PC-3 (cell line): ENCODE data around the gene ID2.
A peak's percentile ranks its signal among the peaks of the same experiment; 100 is the strongest.

ENCODE experiments used
- EZH2 ChIP-seq: fragments of 300-600 bp; sonication (generic); IDR thresholded peaks from one replicate; pipeline ENCODE4 v1.6.1; 2017; ENCODE audit warnings: antibody characterized with exemption, mild to moderate bottlenecking, low read length; ENCODE audit not compliant: unreplicated experiment
- TF ChIP-seq, protein P1 (sequence below): fragments of 300-600 bp; sonication (generic); conservative IDR thresholded peaks from 2 replicates; pipeline ENCODE4 v1.5.1; 2017; ENCODE audit warnings: antibody characterized with exemption, low read depth, mild to moderate bottlenecking, low read length

DNA sequence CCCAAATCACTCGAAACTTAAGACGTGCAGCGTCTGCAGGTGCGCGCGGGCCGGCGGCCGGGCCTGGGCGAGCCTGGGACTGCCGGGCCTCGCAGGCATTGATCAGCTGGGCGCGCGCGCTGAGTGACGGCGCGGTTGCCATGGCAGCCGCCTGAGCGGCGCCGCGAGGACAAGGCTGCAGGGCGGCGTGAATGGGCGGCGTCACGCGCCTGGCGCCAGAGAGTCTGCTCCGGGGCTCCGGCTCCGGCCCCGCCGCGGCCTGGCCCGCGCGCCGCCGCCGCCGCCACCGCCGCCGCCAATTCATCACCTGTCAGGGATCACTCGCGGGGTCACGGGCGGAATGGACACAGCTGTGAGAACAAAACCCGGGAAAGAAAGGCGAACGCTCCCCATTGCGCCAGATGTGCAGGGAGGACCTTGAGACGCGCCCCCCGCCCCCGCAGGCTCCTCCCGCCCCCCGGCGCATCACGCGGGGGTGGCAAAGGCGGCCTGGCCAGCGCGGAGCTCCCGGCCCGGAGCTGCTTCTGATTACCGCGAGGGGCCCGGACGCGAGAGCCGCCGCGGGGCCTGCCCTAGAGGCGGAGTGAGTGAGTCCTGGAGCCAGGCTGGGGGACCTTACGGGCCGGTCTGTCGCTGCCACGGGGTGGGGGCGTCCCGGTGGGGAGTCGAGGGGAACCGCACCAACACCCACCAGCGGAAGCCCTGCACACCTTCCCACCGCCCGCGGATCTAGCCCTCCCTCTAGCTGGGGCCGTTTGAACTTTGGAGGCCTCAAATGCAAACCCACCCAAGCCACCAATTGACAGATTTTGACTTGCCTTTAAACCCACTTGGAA is 2.9 kb upstream of the ID2 start:
- TF ChIP-seq, protein P1, sequence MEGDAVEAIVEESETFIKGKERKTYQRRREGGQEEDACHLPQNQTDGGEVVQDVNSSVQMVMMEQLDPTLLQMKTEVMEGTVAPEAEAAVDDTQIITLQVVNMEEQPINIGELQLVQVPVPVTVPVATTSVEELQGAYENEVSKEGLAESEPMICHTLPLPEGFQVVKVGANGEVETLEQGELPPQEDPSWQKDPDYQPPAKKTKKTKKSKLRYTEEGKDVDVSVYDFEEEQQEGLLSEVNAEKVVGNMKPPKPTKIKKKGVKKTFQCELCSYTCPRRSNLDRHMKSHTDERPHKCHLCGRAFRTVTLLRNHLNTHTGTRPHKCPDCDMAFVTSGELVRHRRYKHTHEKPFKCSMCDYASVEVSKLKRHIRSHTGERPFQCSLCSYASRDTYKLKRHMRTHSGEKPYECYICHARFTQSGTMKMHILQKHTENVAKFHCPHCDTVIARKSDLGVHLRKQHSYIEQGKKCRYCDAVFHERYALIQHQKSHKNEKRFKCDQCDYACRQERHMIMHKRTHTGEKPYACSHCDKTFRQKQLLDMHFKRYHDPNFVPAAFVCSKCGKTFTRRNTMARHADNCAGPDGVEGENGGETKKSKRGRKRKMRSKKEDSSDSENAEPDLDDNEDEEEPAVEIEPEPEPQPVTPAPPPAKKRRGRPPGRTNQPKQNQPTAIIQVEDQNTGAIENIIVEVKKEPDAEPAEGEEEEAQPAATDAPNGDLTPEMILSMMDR: 0 out of 2 replicates have a peak, but pooled peaks have one; percentile 10
- no peak for TF ChIP-seq EZH2
